D341Med (cell line): ENCODE measurements around the gene CORO2A.
A peak's percentile ranks its signal among the peaks of the same experiment; 100 is the strongest.
"Not testable (repeated sequence)": the region's sequence is repeated elsewhere in the genome, so short reads cannot be mapped to it uniquely, and the experiment has no call there.

Experiments used
- DNase-seq: peaks from one replicate; pipeline ENCODE4 v3.0.0; 2012; ENCODE audit warnings: low spot score

CORO2A gene

DNA sequence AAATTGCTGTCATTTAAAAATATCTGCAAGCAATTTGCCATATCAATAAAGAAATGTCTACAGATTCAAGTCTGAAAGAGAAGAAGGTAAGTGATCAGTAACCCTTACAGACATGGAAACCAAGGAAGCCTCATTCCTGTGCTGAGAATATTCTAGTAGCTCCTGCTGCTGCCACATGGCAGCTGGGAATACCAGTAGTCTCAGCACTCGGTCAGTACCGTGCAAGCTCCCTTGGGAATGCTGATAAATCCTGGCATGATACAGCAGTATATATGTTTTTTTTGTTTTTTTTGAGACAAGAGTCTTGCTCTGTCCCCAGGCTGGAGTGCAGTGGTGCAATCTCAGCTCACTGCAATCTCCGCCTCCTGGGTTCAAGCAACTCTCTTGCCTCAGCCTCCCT lies 108.0 kb downstream of the CORO2A start:
- DNase-seq, result no peak

DNA sequence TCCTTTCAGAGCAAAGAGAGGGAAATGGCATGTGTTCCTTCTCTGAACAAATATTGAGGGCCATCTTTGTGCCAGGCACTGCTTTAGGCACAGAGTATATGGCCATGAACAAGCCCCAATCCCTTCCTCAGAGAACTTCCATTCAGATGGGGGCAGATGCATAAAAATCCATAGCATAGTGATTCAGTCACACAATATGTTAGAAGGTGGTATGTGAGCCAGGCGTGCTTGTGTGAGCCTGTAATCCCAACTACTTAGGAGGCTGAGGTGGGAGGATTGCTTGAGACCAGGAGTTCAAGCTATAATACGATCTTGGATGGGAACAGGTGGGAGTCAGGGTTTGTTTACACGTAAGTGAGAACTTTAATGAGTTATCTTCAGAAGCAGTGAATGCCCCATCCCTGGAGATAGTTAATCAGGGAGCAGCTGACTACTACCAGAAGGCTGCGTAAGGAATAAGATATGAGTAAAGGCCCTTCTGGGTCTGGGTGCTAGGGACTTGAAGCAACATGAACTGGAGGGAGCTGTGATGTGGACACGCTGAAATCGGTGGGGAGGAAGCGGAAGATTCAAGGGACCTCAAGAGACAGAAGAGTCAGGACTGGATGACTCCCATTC lies 108.8 kb downstream of the CORO2A start:
- no peak for DNase-seq

DNA sequence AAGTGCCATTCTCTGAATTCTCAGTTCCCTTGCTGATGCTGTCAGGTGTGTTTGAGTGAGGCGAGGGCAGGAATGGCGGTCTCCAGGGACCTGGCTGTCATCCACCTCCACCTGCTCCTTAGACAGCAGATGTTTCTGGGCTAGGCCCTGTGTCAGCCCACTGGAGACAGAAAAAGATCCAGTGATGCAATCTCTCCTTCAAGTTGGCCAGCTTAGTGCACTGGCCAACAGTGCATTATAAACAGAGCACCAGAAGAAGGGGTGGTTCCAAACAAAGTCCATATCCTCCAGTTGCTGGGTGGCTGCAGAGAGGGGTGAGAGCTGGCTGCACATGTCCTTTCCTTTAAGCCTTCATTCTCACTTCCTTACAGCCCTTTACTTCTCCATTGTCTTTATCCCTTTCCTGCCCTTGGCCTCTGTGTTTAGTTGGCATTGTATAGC lies 109.4 kb downstream of the CORO2A start:
- DNase-seq, result no peak

DNA sequence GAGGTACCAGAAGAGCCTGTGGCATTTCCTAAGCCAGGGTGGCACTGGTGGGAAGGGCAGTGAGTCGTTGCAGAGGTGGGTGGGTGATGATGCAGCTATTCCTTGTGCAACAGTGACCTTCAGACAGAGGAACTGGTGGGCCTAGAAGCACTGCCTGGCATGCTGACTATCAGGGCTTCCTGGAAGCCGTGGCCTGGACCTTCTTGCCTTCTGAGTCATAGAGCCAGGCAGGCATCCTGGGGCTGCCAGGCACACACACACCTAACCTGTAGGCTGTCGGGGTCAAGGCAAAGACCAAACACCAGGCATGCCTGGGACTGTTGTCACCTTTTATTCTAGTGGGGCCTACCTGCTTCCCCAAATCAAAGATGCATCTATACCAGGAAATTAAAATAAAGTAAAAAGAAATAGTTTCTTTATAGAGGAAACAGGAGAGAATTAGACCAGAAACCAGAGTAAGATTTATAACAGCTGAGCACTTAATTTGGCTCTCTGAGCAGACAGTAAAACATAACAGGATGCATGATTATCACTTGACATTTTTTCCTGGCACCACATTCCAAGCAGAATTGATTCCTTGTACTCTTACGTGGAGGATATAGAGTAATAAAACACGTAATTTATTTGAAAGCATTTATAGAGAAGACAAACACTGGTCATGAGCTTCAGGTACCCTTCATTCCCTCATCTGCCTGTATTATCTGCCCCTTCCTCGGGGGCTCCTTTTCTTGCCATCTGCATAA lies 110.8 kb downstream of the CORO2A start:
- no peak for DNase-seq

DNA sequence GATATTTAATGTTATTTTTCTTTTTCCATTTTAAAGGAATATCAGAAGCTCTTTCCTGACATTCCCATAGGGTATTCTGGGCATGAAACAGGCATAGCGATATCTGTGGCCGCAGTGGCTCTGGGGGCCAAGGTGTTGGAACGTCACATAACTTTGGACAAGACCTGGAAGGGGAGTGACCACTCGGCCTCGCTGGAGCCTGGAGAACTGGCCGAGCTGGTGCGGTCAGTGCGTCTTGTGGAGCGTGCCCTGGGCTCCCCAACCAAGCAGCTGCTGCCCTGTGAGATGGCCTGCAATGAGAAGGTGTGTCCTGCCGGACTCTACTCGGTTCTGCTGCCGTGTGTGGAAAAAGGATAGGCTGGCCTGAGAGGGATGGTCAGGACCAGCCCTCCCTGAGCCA lies 111.7 kb downstream of the CORO2A start:
- DNase-seq, result no peak

DNA sequence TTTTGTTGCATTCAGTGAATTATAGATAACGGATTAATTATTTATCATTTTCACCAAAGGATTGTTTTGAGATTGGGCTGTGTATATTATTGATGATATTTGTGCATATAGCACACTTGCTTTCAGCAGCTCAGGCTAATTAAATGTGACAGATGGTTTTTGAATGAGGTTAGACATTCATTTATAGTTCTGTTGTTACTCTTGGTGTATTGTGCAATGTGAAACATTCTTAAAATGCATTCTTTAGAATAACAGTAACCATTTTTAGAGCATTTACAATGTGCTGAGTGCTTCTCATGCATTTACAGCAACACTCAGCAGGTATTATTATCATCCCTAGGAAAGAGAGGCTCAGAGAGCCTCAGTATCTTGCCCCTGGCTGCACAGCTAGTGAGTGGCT lies 112.1 kb downstream of the CORO2A start:
- DNase-seq, result no peak

DNA sequence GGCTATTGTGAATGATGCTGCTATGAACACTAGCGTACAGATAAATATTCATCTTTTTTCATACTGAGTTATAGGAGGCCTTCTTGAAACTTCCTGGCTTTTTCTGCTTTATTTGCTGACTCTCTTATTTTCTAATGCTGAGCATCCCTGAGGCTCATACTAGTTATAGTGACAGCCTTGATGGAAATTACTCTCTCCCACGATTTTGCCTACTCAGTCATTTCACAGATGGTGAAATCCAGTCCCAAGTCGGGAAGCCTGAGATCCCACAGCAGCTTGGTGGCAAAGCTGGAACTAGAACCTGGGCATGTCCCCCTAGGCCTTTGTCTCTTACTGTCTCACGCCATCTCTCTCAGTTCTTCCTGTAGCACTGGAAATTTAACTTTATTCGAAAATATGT lies 113.5 kb downstream of the CORO2A start:
- no peak for DNase-seq

DNA sequence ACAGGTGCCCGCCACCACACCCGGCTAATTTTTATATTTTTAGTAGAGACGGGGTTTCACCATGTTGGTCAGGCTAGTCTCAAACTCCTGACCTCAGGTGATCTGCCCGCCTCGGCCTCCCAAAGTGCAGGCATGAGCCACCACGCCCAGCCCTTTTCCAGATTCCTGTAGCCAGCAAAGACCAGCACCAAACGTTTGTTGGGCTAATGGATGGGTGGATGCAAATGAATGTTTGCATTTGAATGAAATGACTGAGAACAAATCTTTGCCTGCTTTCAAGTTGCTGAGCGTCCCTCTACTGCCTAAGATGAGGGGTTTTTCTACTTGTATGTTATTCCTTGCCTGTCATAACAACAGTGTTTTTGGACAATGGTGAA lies 115.9 kb downstream of the CORO2A start:
- DNase-seq, result not testable (repeated sequence)

DNA sequence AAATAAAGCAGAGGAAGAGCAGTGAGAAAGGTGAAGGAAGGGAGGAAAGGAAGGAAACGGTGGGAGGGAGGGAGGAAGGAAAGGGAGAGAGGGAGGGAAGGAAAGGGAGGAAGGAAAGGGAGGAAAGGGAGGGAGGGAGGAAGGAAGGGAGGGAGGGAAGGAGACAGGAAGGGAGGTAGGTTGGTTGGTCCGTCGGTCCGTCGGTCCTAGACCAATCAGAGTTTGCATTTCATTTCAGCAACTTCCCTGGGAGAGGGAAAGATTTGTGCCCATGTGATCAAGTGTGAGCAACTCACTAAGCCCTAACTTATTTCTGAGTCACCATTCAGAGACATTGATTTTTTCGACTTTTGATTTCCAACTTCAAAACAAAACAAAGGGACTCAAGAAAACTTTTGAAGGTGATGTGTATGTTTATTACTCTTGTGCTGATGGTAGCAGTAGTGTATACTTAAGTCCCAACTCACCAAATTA lies 117.1 kb downstream of the CORO2A start:
- DNase-seq, result no peak

DNA sequence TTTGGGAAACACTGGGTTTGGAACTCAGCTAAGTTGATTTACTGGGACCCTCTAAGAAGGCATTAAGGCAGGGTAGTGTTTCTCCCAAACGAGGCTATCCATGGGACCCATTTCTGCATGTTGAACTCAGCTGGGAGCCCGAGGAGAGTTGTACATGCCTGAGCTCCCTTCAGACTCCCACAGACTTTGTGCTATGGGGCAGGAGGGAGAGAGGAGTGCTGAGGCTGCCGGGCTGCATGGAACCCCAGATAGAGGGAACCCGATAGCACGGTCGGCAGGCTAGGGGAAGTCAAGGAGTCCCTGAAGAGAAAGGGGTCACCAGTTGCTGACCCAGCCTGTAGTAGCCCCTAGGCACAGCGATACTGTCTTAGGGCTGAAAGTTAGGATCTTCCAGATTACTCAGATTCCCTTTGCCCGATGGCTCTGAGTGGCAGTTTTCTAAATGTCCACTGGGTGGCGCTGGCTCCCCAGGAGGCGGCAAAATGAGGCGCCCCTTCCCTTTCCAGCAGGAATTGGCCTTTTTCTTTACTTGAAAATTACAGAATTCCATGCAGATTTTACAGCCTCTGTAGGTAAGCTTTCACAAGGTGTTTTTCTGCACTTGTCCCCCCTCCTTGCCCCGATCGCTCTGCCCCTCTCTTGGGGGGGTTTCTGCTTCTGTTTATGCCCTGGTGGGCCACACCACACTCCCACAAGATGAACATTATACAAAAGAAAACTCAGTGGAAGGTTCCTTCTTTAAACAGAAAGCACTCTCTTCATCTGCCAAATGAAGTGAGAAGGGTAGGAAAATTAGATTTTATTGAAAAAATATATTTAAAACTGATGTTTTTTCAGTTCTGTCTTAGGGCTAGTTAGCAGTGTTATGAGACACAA lies 118.1 kb downstream of the CORO2A start:
- peak; percentile 80 for DNase-seq

DNA sequence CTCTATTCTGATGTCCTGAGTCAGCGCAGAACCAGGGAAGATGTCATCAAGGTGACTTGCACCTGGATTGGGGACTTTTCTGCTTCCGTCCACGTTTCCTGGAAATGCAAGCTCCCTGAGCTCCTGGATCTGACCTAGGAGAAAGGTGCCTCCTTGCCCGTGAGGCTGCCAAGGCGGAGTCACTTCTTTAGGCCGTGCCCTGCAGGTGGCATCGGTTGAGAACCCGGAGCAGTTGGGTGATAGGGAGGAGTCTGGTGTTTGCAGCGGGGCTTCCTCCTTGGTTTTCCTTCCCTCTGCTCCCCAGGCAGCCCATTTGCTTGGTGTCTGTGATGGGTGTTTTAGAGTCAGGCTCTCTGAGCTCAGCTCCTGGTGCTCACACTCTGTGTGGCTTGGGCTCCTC lies 120.7 kb downstream of the CORO2A start:
- no peak for DNase-seq
